GM19099 (cell line): ENCODE data around the gene CST7.

Experiments
- POLR2A ChIP-seq: IDR thresholded peaks from 3 replicates; pipeline ENCODE4 v1.6.1; 2011; ENCODE audit warnings: low read depth; ENCODE audit not compliant: insufficient read length; ENCODE audit errors: extremely low read depth

The CST7 gene

GRCh38 chr20:24970754-24971153 lies 21.7 kb downstream of the CST7 start:
- TF ChIP-seq POLR2A: no peak

- TF ChIP-seq POLR2A: no peak
These were observed 22.5 kb downstream of the CST7 start for GRCh38 chr20:24971376-24972101.

- no peak for TF ChIP-seq POLR2A
These were observed 23.3 kb downstream of the CST7 start for GRCh38 chr20:24972341-24972740.

GRCh38 chr20:24977336-24977735 lies 28.3 kb downstream of the CST7 start:
- no peak for TF ChIP-seq POLR2A

- no peak for TF ChIP-seq POLR2A
These were observed 28.7 kb downstream of the CST7 start for GRCh38 chr20:24977797-24978196.

- TF ChIP-seq POLR2A: no peak
These were observed 29.4 kb downstream of the CST7 start for GRCh38 chr20:24978513-24978912.

GRCh38 chr20:24979036-24979960 lies 30.2 kb downstream of the CST7 start:
- no peak for TF ChIP-seq POLR2A

- TF ChIP-seq POLR2A: no peak
These were observed 31.4 kb downstream of the CST7 start for GRCh38 chr20:24980291-24981053.

- TF ChIP-seq POLR2A: no peak
These were observed 32.2 kb downstream of the CST7 start for GRCh38 chr20:24981282-24981681.

- TF ChIP-seq POLR2A: no peak
These were observed 32.7 kb downstream of the CST7 start for GRCh38 chr20:24981790-24982189.

- TF ChIP-seq POLR2A: no peak
These were observed 34.8 kb downstream of the CST7 start for GRCh38 chr20:24983896-24984295.

GRCh38 chr20:24984961-24985640 lies 36.0 kb downstream of the CST7 start:
- no peak for TF ChIP-seq POLR2A

- no peak for TF ChIP-seq POLR2A
These were observed 36.7 kb downstream of the CST7 start for GRCh38 chr20:24985802-24986201.

- no peak for TF ChIP-seq POLR2A
These were observed 37.5 kb downstream of the CST7 start for GRCh38 chr20:24986436-24987015.
